Suprapubic skin (tissue), 4 donors: ENCODE results near the gene MED1. TPM values are rescaled to one million over a fixed set of nuclear protein-coding genes. Genes with fewer than 3 reads are reported as not detected.
A peak's percentile ranks its signal among the peaks of the same experiment; 100 is the strongest.
"Not testable (repeated sequence)": the region's sequence is repeated elsewhere in the genome, so short reads cannot be mapped to it uniquely, and the experiment has no call there.

Source experiments
- DNase-seq, 2 donors: peaks; one replicate each; pipeline ENCODE4 v3.0.0-alpha.2; 2019; ENCODE audit warnings: low spot score in 2 of 2
- H3K27ac ChIP-seq: fragments of 200-600 bp; sonication (generic); one replicate; pipeline ENCODE4 v1.5.1; 2019
- H3K27me3 ChIP-seq: fragments of 200-600 bp; sonication (generic); one replicate; pipeline ENCODE4 v1.5.1; 2019
- H3K36me3 ChIP-seq: fragments of 200-600 bp; sonication (generic); one replicate; pipeline ENCODE4 v1.5.1; 2019
- H3K4me1 ChIP-seq: fragments of 200-600 bp; sonication (generic); one replicate; pipeline ENCODE4 v1.5.1; 2019
- H3K4me3 ChIP-seq: fragments of 200-600 bp; sonication (generic); one replicate; pipeline ENCODE4 v1.5.1; 2019; ENCODE audit warnings: mild to moderate bottlenecking
- H3K9me3 ChIP-seq: fragments of 200-600 bp; sonication (generic); one replicate; pipeline ENCODE4 v1.5.1; 2019
- EP300 ChIP-seq: sonication (generic); formaldehyde crosslinking; IDR thresholded peaks from one replicate; pipeline ENCODE4 v1.6.1; 2017; ENCODE audit warnings: antibody characterized with exemption
- POLR2A ChIP-seq, 2 donors: fragments of 450-650 bp; IDR thresholded peaks; one replicate each; pipeline ENCODE4 v1.6.1; 2017; ENCODE audit warnings: antibody characterized with exemption in 2 of 2, mild to moderate bottlenecking in 2 of 2, moderate library complexity in 2 of 2
- POLR2AphosphoS5 ChIP-seq, 3 donors: sonication (generic); formaldehyde crosslinking; IDR thresholded peaks; one replicate each; pipeline ENCODE4 v1.6.1; 2017; ENCODE audit warnings: antibody characterized with exemption in 3 of 3
- WGBS: methylation state at CpG from one replicate; pipeline ENCODE4 v1.1.5; 2018; 5-methylcytosine and 5-hydroxymethylcytosine counted together
- total RNA-seq, 4 donors: library from RNA; depleted of rRNA; stranded (reverse); fragments of >200 nt; gene quantifications; one replicate each; pipeline ENCODE4 v1.1.0, GENCODE V29; 2016
- TF ChIP-seq, protein P1 (sequence below), 2 donors: fragments of 200-600 bp in 1 of 2; fragments of 450-650 bp in 1 of 2; sonication (generic) in 1 of 2; IDR thresholded peaks; one replicate each; pipeline ENCODE4 v1.5.1; 2016 to 2019; ENCODE audit warnings: antibody characterized with exemption in 2 of 2, mild to moderate bottlenecking in 1 of 2, moderate library complexity in 1 of 2

The MED1 gene, protein sequence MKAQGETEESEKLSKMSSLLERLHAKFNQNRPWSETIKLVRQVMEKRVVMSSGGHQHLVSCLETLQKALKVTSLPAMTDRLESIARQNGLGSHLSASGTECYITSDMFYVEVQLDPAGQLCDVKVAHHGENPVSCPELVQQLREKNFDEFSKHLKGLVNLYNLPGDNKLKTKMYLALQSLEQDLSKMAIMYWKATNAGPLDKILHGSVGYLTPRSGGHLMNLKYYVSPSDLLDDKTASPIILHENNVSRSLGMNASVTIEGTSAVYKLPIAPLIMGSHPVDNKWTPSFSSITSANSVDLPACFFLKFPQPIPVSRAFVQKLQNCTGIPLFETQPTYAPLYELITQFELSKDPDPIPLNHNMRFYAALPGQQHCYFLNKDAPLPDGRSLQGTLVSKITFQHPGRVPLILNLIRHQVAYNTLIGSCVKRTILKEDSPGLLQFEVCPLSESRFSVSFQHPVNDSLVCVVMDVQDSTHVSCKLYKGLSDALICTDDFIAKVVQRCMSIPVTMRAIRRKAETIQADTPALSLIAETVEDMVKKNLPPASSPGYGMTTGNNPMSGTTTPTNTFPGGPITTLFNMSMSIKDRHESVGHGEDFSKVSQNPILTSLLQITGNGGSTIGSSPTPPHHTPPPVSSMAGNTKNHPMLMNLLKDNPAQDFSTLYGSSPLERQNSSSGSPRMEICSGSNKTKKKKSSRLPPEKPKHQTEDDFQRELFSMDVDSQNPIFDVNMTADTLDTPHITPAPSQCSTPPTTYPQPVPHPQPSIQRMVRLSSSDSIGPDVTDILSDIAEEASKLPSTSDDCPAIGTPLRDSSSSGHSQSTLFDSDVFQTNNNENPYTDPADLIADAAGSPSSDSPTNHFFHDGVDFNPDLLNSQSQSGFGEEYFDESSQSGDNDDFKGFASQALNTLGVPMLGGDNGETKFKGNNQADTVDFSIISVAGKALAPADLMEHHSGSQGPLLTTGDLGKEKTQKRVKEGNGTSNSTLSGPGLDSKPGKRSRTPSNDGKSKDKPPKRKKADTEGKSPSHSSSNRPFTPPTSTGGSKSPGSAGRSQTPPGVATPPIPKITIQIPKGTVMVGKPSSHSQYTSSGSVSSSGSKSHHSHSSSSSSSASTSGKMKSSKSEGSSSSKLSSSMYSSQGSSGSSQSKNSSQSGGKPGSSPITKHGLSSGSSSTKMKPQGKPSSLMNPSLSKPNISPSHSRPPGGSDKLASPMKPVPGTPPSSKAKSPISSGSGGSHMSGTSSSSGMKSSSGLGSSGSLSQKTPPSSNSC (N-terminal part only)
- 10 to 100 TPM; 26.8 to 32.4 (median 29.8) TPM for total RNA-seq

GRCh38 chr17:39450847-39451581 lies at the start of gene MED1:
TSS of gene MED1 (minus strand) at chr17:39451263. CDS start at chr17:39451062, 201 bp downstream.
- Histone ChIP-seq H3K27ac (peak within 1 kb of the TSS; percentile 91), H3K4me1 (peaks cover 20% of the 10 kb centered on the region), H3K36me3 (peaks cover 14% of the 10 kb centered on the region), H3K4me3 (peak within 1 kb of the TSS; percentile 86), H3K9me3 (no peaks in the 10 kb centered on the region), H3K27me3 (no peaks in the 10 kb centered on the region)
- TF ChIP-seq POLR2AphosphoS5 (IDR thresholded peaks at IDR 0.05) (peak in 2 of 3 donors; percentile 36 to 72), EP300 (no peak), POLR2A (IDR thresholded peaks at IDR 0.05) (peak in 1 of 2 donors; percentile 47)
- WGBS = under 1% methylated on average over 37 of the region's 37 CpGs
- DNase-seq = peak; percentile 94 to 95

DNA sequence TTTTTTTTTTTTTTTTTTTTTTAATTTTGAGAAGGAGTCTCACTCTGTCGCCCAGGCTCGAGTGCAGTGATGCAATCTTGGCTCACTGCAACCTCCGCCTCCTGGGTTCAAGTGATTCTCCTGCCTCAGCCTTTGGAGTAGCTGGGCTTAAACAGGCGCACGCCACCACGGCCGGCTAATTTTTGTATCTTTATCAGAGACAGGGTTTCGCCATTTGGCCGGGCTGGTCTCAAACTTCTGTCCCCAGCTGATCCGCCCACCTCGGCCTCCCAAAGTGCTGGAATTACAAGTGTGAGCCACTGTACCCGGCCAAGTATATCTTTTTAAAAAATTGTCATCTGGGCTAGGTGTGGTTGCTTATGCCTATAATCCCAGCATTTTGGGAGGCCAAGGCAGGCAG lies 45.9 kb upstream of the MED1 start:
- H3K9me3 ChIP-seq, H3K4me1 ChIP-seq, H3K4me3 ChIP-seq, H3K27ac ChIP-seq, H3K27me3 ChIP-seq, DNase-seq: not testable (repeated sequence)
- H3K36me3 ChIP-seq = peaks cover 94% of the 10 kb centered on the region
- WGBS = 98% methylated on average over 12 of the region's 12 CpGs

- Histone ChIP-seq H3K4me1 (no peaks in the 10 kb centered on the region), H3K4me3 (no peak overlapping the region), H3K36me3 (peaks cover 39% of the 10 kb centered on the region), H3K27me3 (no peaks in the 10 kb centered on the region), H3K27ac (no peak overlapping the region), H3K9me3 (no peaks in the 10 kb centered on the region)
- no peak for DNase-seq
- TF ChIP-seq, protein P1, sequence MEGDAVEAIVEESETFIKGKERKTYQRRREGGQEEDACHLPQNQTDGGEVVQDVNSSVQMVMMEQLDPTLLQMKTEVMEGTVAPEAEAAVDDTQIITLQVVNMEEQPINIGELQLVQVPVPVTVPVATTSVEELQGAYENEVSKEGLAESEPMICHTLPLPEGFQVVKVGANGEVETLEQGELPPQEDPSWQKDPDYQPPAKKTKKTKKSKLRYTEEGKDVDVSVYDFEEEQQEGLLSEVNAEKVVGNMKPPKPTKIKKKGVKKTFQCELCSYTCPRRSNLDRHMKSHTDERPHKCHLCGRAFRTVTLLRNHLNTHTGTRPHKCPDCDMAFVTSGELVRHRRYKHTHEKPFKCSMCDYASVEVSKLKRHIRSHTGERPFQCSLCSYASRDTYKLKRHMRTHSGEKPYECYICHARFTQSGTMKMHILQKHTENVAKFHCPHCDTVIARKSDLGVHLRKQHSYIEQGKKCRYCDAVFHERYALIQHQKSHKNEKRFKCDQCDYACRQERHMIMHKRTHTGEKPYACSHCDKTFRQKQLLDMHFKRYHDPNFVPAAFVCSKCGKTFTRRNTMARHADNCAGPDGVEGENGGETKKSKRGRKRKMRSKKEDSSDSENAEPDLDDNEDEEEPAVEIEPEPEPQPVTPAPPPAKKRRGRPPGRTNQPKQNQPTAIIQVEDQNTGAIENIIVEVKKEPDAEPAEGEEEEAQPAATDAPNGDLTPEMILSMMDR (IDR thresholded peaks at IDR 0.05) = no peak
- no peak for TF ChIP-seq POLR2A (IDR thresholded peaks at IDR 0.05)
- WGBS = 91% methylated on average over 4 of the region's 4 CpGs
These were observed 36.9 kb upstream of the MED1 start for GRCh38 chr17:39487946-39488345.

- H3K4me1 ChIP-seq, H3K27me3 ChIP-seq, H3K4me3 ChIP-seq, H3K27ac ChIP-seq, H3K9me3 ChIP-seq: not testable (repeated sequence)
- WGBS = 94% methylated on average over 3 of the region's 3 CpGs
- peak in 1 of 2 donors; percentile 17 for DNase-seq
- H3K36me3 ChIP-seq = peaks cover 34% of the 10 kb centered on the region
These were observed 36.4 kb upstream of the MED1 start for GRCh38 chr17:39487490-39487889.

DNA sequence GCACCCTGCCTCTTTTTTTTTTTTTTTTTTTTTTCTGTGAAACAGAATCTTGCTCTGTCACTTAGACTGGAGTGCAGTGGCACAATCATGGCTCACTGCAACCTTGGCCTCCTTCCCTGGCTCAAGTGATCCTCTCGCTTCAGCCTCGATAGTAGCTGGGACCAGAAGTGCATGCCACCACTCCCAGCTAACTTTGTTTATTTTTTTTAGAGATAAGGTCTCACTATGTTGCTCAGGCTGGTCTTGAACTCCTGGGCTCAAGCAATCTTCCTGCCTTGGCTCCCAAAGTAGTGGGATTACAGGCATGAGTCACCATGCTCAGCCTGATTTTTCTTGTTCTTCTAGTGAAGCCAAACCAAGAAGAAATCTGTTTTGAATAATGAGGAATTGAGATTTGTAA lies 35.2 kb upstream of the MED1 start:
- Histone ChIP-seq H3K4me3 (no peak overlapping the region), H3K4me1 (no peaks in the 10 kb centered on the region), H3K9me3 (no peaks in the 10 kb centered on the region), H3K36me3 (peaks cover 28% of the 10 kb centered on the region), H3K27ac (no peak overlapping the region), H3K27me3 (no peaks in the 10 kb centered on the region)
- WGBS = 68% methylated on average over 2 of the region's 2 CpGs
- DNase-seq = peak in 1 of 2 donors; percentile 8
- TF ChIP-seq POLR2A (IDR thresholded peaks at IDR 0.05) (no peak), EP300 (no peak), POLR2AphosphoS5 (IDR thresholded peaks at IDR 0.05) (no peak)
- TF ChIP-seq, protein P1 (IDR thresholded peaks at IDR 0.05) = no peak

GRCh38 chr17:39485555-39485954 lies 34.5 kb upstream of the MED1 start:
- no peak overlapping the region for H3K4me3 ChIP-seq
- no peaks in the 10 kb centered on the region for H3K27me3 ChIP-seq
- H3K36me3 ChIP-seq = peaks cover 26% of the 10 kb centered on the region
- no peak overlapping the region for H3K27ac ChIP-seq
- no peak for TF ChIP-seq EP300
- TF ChIP-seq, protein P1 (IDR thresholded peaks at IDR 0.05) = no peak
- no peak for TF ChIP-seq POLR2A (IDR thresholded peaks at IDR 0.05)
- TF ChIP-seq POLR2AphosphoS5 (IDR thresholded peaks at IDR 0.05) = no peak
- no peaks in the 10 kb centered on the region for H3K9me3 ChIP-seq
- DNase-seq = peak in 1 of 2 donors; percentile 24
- WGBS = 89% methylated on average over 5 of the region's 5 CpGs
- no peaks in the 10 kb centered on the region for H3K4me1 ChIP-seq
